Activated CD4-positive, alpha-beta T cell treated with anti-CD3 and anti-CD28 coated beads, Interleukin-2, Interleukin-6, amounts not matched to agents 100 ng/mL and 50 ng/mL, durations not matched to agents 16 hours and 8 hours (primary cell): ENCODE results near the gene MMP11.

Source experiments
- DNase-seq: peaks from one replicate; pipeline ENCODE4 v3.0.0-alpha.2; 2020

MMP11 gene

GRCh38 chr22:23782252-23782651 is 9.6 kb downstream of the MMP11 start:
- DNase-seq: no peak

GRCh38 chr22:23782703-23783102 is 10.1 kb downstream of the MMP11 start:
- no peak for DNase-seq

GRCh38 chr22:23783265-23784150 is 10.9 kb downstream of the MMP11 start:
- DNase-seq: no peak

- DNase-seq: no peak
These were observed 11.6 kb downstream of the MMP11 start for GRCh38 chr22:23784215-23784732.

GRCh38 chr22:23786261-23786710 is 13.6 kb downstream of the MMP11 start:
- DNase-seq: no peak

GRCh38 chr22:23786752-23787599 is 14.3 kb downstream of the MMP11 start, which contains the start of gene SMARCB1:
Gene SMARCB1 (plus strand): TSS chr22:23786966. CDS start chr22:23787170, 204 bp downstream.
- DNase-seq: peak; percentile 94

GRCh38 chr22:23787600-23787896 is 14.9 kb downstream of the MMP11 start:
- DNase-seq: no peak

- DNase-seq: no peak
These were observed 15.3 kb downstream of the MMP11 start for GRCh38 chr22:23787910-23788309.

GRCh38 chr22:23789121-23789520 is 16.5 kb downstream of the MMP11 start:
- no peak for DNase-seq

GRCh38 chr22:23789638-23790037 is 17.0 kb downstream of the MMP11 start:
- DNase-seq: no peak

GRCh38 chr22:23790819-23791737 is 18.4 kb downstream of the MMP11 start:
- DNase-seq: no peak

GRCh38 chr22:23791738-23792645 is 19.3 kb downstream of the MMP11 start:
- DNase-seq: no peak

GRCh38 chr22:23793326-23793725 is 20.7 kb downstream of the MMP11 start:
- no peak for DNase-seq

- no peak for DNase-seq
These were observed 23.8 kb downstream of the MMP11 start for GRCh38 chr22:23796461-23796860.

- no peak for DNase-seq
These were observed 27.9 kb downstream of the MMP11 start for GRCh38 chr22:23800297-23801237.

GRCh38 chr22:23801238-23801821 is 28.7 kb downstream of the MMP11 start:
- DNase-seq: no peak

GRCh38 chr22:23801886-23802377 is 29.3 kb downstream of the MMP11 start:
- no peak for DNase-seq

- DNase-seq: no peak
These were observed 30.6 kb downstream of the MMP11 start for GRCh38 chr22:23803001-23803819.
